Stimulated activated effector memory CD8-positive, alpha-beta T cell treated with anti-CD3 and anti-CD28 coated beads, Interleukin-12 subunit alpha, Interleukin-12 subunit beta, amount 100 ng/mL, for 72 hours (primary cell): ENCODE measurements around the gene KRTAP12-2.
"Not testable (repeated sequence)": the region's sequence is repeated elsewhere in the genome, so short reads cannot be mapped to it uniquely, and the experiment has no call there.

Experiments
- ATAC-seq: fragments of 150-1000 bp; cut with Tn5 transposase; 2 replicates; pipeline ENCODE4 v1.10.0; 2021
- DNase-seq, 2 donors: peaks; one replicate each; pipeline ENCODE4 v3.0.0; 2021 to 2022; ENCODE audit warnings: low spot score in 2 of 2
- H3K27ac Mint-ChIP-seq: one replicate; pipeline ENCODE4 v1.8.0; 2022; ENCODE audit warnings: mild to moderate bottlenecking, mixed read lengths
- H3K36me3 Mint-ChIP-seq: one replicate; pipeline ENCODE4 v1.8.0; 2022; ENCODE audit warnings: mild to moderate bottlenecking, mixed read lengths
- H3K4me1 Mint-ChIP-seq: one replicate; pipeline ENCODE4 v1.8.0; 2022; ENCODE audit warnings: mixed read lengths
- H3K4me3 Mint-ChIP-seq: one replicate; pipeline ENCODE4 v1.8.0; 2022; ENCODE audit warnings: mild to moderate bottlenecking, mixed read lengths
- H3K9me3 Mint-ChIP-seq: one replicate; pipeline ENCODE4 v1.8.0; 2022; ENCODE audit warnings: mixed read lengths

The KRTAP12-2 gene

GRCh38 chr21:44706026-44706705, 39.4 kb upstream of the KRTAP12-2 start:
- ATAC-seq (no peak), DNase-seq (no peak)
- no peak overlapping the region for H3K27ac Mint-ChIP-seq
- H3K4me1 Mint-ChIP-seq = peaks cover 31% of the 10 kb centered on the region
- H3K4me3 Mint-ChIP-seq = no peak overlapping the region
- no peaks in the 10 kb centered on the region for H3K9me3 Mint-ChIP-seq
- H3K36me3 Mint-ChIP-seq = no peaks in the 10 kb centered on the region

GRCh38 chr21:44704636-44705001, 37.9 kb upstream of the KRTAP12-2 start:
- H3K36me3 Mint-ChIP-seq = no peaks in the 10 kb centered on the region
- ATAC-seq = no peak
- DNase-seq = no peak
- no peaks in the 10 kb centered on the region for H3K9me3 Mint-ChIP-seq
- no peak overlapping the region for H3K4me3 Mint-ChIP-seq
- H3K27ac Mint-ChIP-seq = no peak overlapping the region
- peaks cover 18% of the 10 kb centered on the region for H3K4me1 Mint-ChIP-seq

DNA sequence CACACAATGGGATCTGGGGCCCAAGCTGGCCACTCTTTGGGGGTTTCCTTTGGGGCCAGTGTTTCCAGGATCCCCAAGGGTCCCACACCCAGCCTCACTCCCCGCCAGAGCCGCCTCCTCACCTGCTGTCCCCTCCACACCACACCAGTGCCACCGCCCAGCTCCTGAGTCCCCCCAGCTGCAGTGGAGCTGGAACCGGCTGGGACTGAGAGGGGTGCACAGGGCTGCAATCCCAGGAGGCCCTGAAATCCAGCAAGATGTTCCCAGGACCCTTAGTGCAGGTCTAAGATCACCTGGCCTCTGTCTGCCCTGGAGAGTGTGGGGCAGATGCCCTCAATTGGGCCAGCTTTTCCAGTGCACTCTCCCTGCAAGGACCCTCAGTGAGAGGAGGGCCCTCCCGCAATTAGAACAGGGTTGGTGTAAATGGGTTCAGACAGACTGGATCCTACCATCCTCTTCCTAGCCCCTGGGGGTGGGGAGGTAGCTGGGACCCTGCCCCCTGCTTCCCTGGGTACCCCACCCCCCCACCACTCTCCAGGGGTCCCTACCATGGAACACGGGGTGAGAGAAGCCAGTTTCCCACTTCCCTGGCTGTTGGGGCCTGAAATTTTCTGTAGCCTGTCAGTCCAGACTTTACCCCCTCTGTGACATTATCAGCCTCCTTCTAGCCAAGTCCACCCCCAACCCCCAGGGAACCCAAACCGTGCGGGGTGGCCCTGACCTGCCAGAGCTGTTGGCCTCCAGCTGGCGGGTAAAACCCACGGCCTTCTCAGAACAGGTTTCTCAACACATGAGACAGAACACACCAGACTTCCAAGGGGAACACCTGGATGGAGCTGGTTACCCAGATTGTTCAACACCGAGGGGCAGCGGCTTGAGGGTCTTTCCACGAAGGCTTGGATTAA, 37.3 kb upstream of the KRTAP12-2 start:
- Mint-ChIP-seq H3K4me1 (peaks cover 12% of the 10 kb centered on the region), H3K9me3 (no peaks in the 10 kb centered on the region), H3K36me3 (no peaks in the 10 kb centered on the region), H3K27ac (no peak overlapping the region), H3K4me3 (no peak overlapping the region)
- DNase-seq (no peak), ATAC-seq (no peak)

DNA sequence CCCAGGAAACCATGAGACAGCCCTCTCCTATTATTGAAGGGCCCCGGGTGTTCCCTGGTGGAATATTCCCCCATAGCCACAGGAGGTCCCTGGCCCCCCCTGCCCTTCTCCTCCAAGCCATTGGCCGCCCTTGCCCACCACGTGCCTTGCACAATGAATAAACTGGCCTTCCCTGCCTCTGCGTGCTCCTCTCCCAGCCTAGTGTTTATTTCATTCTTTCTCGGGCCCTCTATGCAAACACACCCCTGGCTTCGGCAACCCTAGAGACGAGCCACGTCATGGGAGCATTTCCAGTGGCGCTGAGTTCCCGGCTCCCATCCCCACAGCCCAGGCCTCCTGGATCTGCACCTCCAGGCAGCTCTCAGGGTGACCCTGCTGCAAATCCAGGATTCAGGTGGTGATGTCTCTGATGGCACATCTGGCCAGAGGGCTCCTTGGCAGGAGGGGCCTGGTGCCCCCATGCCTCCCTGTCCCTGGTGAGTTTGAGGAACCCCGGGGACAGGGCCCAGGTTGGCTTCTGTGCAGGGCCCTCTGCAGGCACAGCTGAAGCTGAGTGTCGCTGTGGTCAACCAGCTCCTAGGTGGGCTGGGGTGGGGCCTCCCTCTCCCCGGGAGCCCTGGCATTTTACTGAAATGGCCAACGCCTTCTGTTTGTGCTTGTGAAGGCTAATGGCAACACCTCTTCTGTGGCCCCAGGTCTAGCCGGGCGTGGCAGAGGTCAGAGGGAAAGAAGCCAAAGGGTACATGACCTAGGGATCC, 36.4 kb upstream of the KRTAP12-2 start:
- ATAC-seq = no peak
- Mint-ChIP-seq H3K4me1 (peaks cover 14% of the 10 kb centered on the region), H3K9me3 (no peaks in the 10 kb centered on the region), H3K27ac (no peak overlapping the region), H3K4me3 (no peak overlapping the region), H3K36me3 (no peaks in the 10 kb centered on the region)
- DNase-seq = peak in 1 of 2 donors; percentile 38

DNA sequence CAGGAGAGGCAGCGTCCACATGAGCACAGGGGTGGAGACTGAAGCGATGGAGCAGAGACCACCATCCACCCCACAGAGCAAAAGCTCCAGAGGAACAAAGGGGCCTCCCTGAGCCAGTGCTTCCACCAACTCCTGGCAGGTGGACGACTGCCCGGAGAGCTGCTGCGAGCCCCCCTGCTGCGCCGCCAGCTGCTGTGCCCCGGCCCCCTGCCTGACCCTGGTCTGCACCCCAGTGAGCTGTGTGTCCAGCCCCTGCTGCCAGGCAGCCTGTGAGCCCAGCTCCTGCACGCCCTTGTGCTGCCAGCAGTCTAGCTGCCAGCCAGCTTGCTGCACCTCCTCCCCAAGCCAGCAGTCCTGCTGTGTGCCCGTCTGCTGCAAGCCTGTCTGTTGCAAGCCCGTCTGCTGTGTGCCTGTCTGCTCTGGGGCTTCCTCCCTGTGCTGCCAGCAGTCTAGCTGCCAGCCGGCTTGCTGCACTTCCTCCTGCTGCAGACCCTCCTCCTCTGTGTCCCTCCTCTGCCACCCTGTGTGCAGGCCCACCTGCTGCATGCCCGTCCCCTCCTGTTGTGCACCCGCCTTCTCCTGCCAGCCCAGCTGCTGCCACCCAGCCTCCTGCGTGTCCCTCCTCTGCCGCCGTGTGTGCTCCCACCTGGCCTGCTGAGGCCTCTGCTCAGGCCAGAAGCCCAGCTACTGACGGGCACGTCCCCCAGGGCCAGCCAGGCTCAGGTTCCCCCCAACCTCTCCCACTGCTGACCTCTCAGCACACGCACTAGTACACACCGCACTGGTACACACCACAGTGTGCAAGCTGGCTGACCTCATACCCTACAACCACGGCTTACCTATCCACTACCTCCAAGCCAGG, 35.6 kb upstream of the KRTAP12-2 start:
- peaks cover 22% of the 10 kb centered on the region for H3K4me1 Mint-ChIP-seq
- DNase-seq (peak in 1 of 2 donors; percentile 40), ATAC-seq (no peak)
- H3K36me3 Mint-ChIP-seq = no peaks in the 10 kb centered on the region
- no peak overlapping the region for H3K4me3 Mint-ChIP-seq
- no peak overlapping the region for H3K27ac Mint-ChIP-seq
- no peaks in the 10 kb centered on the region for H3K9me3 Mint-ChIP-seq

DNA sequence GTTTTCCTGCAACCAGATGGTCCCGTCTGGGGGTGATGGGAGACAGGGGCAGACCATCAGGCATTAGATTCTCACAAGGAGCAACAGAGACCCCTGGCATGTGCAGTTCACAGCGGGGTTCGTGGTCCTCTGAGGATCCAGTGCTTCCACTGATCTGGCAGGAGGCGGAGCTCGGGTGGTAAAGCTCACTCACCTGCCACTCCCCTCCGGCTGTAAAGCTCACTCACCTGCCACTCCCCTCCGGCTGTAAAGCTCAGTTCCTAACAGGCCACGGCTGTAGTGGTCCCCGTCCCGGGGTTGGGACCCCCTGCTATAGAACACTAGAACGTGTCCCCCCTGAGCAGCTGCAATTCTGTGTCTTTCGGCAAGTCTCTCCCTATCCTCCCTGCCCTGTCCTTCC, 34.8 kb upstream of the KRTAP12-2 start:
- Mint-ChIP-seq H3K9me3 (no peaks in the 10 kb centered on the region), H3K27ac (no peak overlapping the region), H3K4me3 (no peak overlapping the region), H3K4me1 (peaks cover 29% of the 10 kb centered on the region), H3K36me3 (no peaks in the 10 kb centered on the region)
- DNase-seq (no peak), ATAC-seq (no peak)

DNA sequence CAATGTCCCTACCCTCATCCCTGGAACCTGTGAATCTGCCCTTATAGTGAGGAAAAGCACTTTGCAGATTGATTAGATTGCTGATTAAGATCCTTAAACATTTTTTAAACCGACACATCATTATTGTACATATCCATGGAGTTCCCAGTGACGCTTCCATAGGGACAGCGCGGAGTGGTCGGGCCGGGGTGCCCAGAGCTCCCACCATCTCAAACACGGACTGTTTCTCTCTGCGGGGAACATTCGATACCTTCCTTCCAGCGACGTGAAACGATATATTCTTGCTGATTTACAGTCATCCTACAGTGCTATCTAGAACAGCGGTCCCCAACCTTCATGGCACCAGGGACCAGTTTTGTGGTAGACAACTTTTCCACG, 34.3 kb upstream of the KRTAP12-2 start:
- no peak overlapping the region for H3K27ac Mint-ChIP-seq
- H3K36me3 Mint-ChIP-seq = no peaks in the 10 kb centered on the region
- H3K4me1 Mint-ChIP-seq = peaks cover 34% of the 10 kb centered on the region
- DNase-seq = no peak
- H3K4me3 Mint-ChIP-seq = no peak overlapping the region
- ATAC-seq = no peak
- H3K9me3 Mint-ChIP-seq = no peaks in the 10 kb centered on the region

GRCh38 chr21:44700101-44701022, 33.6 kb upstream of the KRTAP12-2 start:
- no peak overlapping the region for H3K27ac Mint-ChIP-seq
- no peak overlapping the region for H3K4me3 Mint-ChIP-seq
- H3K36me3 Mint-ChIP-seq = no peaks in the 10 kb centered on the region
- peaks cover 41% of the 10 kb centered on the region for H3K4me1 Mint-ChIP-seq
- H3K9me3 Mint-ChIP-seq = no peaks in the 10 kb centered on the region
- DNase-seq (no peak), ATAC-seq (no peak)

GRCh38 chr21:44699502-44700001, 32.8 kb upstream of the KRTAP12-2 start:
- no peaks in the 10 kb centered on the region for H3K36me3 Mint-ChIP-seq
- peaks cover 47% of the 10 kb centered on the region for H3K4me1 Mint-ChIP-seq
- no peak overlapping the region for H3K4me3 Mint-ChIP-seq
- H3K27ac Mint-ChIP-seq = no peak overlapping the region
- DNase-seq (peak in 1 of 2 donors; percentile 29), ATAC-seq (no peak)
- H3K9me3 Mint-ChIP-seq = no peaks in the 10 kb centered on the region

DNA sequence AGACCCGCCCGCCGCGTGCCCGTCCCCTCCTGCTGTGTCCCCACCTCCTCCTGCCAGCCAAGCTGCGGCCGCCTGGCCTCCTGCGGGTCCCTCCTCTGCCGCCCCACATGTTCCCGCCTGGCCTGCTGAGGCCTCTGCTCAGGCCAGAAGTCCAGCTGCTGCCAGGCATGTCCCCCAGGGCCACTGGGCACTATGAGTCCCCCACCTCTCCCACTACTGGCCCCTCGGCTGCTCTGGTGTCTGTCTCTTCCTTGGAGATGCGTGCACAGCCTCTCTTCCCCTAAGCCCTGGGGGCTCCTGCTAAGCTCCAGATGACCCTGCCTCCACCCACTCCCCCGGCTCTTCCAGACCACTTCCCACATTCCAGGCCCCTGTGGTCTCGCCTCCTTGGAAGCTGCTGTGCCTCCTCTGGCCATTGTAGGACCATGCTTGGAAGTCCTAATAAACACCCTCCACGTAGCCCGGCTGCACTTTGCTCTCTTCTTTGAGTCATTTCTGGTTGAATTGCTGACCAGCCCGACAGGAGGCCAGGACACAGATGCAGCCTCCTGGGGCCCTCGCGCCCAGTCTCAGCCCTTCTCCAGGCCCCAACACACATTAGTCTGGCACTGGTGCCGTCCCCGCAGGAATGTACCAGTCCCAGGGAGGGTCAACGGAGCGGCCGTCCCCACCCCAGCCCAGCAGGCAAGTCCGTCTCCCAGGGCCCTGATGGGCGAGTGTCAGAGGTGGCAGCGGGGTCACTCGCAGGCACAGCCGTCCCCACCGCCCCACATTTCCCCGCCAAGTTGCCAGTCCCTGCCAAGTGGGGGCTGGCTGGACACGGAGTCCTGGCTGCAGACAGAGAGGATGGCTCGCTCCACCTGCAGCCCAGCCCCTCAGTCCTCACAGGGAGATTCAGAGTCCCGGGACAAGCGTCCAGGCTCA, 31.3 kb upstream of the KRTAP12-2 start:
- Mint-ChIP-seq H3K9me3 (peaks cover 6% of the 10 kb centered on the region), H3K36me3 (no peaks in the 10 kb centered on the region), H3K4me3 (no peak overlapping the region), H3K4me1 (peaks cover 52% of the 10 kb centered on the region), H3K27ac (peak overlapping the region; percentile 70)
- ATAC-seq (no peak), DNase-seq (peak in 1 of 2 donors; percentile 30)

- ATAC-seq, H3K4me3 Mint-ChIP-seq, H3K36me3 Mint-ChIP-seq: not testable (repeated sequence)
- DNase-seq = peak in 1 of 2 donors; percentile 43
- Mint-ChIP-seq H3K4me1 (peaks cover 44% of the 10 kb centered on the region), H3K27ac (peak within 1 kb of the TSS; percentile 70), H3K9me3 (peaks cover 12% of the 10 kb centered on the region)
Observed at GRCh38 chr21:44697172-44697810, 30.6 kb upstream of the KRTAP12-2 start, which contains the start of gene KRTAP10-12. TSS of gene KRTAP10-12 (plus strand) at chr21:44697172. CDS start at chr21:44697202, 30 bp downstream.

DNA sequence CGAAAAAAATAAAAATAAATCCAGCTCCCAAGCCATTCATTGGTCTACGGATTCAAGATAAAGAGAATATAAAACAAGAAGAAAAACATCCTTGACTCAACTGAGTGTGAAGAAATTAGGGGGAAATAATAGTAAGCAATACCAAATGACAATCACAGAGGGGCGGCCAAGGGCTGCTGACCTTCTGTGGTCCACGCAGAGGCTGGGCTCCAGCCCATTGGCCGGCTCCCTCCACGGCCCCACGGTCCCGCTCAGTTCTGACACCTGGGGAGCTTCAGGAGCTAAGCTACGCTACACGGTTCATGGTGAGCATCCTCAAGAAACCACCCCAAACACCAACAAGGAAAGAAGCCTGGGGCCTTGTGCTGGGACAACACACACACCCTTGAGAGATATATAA, 29.8 kb upstream of the KRTAP12-2 start:
- DNase-seq = no peak
- Mint-ChIP-seq H3K9me3 (peaks cover 14% of the 10 kb centered on the region), H3K27ac (no peak overlapping the region), H3K36me3 (no peaks in the 10 kb centered on the region), H3K4me3 (no peak overlapping the region), H3K4me1 (peaks cover 44% of the 10 kb centered on the region)
- ATAC-seq = no peak
